HepG2 (cell line): ENCODE results near the gene FIGLA. TPM values are rescaled to one million over a fixed set of nuclear protein-coding genes. Genes with fewer than 3 reads are reported as not detected.

Experiments
- AHR ChIP-seq: IDR thresholded peaks from 2 replicates; pipeline ENCODE4 v1.6.1; 2018; ENCODE audit warnings: missing genetic modification reagents, missing compliant biosample characterization
- FOXJ3 ChIP-seq: sonication (generic); formaldehyde crosslinking; IDR thresholded peaks from 2 replicates; pipeline ENCODE4 v1.4.0; 2020; ENCODE audit warnings: missing genetic modification reagents, mild to moderate bottlenecking, borderline replicate concordance
- GABPB1 ChIP-seq: IDR thresholded peaks from 2 replicates; pipeline ENCODE4 v1.6.1; 2016; ENCODE audit warnings: mild to moderate bottlenecking, missing genetic modification reagents, moderate library complexity, missing compliant biosample characterization
- GTF2F1 ChIP-seq: fragments of 150-350 bp; IDR thresholded peaks from 2 replicates; pipeline ENCODE4 v1.6.1; 2014; ENCODE audit warnings: low read length
- HMG20B ChIP-seq: conservative IDR thresholded peaks from 2 replicates; pipeline ENCODE4 v1.6.1; 2016; ENCODE audit warnings: missing genetic modification reagents, missing compliant biosample characterization
- MIXL1 ChIP-seq: IDR thresholded peaks from 2 replicates; pipeline ENCODE4 v1.6.1; 2016
- ZBTB21 ChIP-seq: sonication (generic); formaldehyde crosslinking; IDR thresholded peaks from 2 replicates; pipeline ENCODE4 v1.4.0; 2020; ENCODE audit warnings: missing genetic modification reagents
- ZFP1 ChIP-seq: IDR thresholded peaks from 2 replicates; pipeline ENCODE4 v1.6.1; 2016
- ZNF546 ChIP-seq: sonication (generic); formaldehyde crosslinking; conservative IDR thresholded peaks from 2 replicates; pipeline ENCODE4 v1.8.1; 2023; ENCODE audit warnings: mild to moderate bottlenecking, missing genetic modification reagents
- polyA plus RNA-seq, 8 experiments: library from polyadenylated mRNA; depleted of rRNA in 3 of 8; stranded (reverse) in 7 of 8; unstranded in 1 of 8; fragments of >200 nt; fragmentation: Illumina TruSeq in 4 of 8; extraction: Trizol in 4 of 8; gene quantifications; 2 replicates each; pipeline versions ENCODE4 v1.2.1 to v1.2.3, GENCODE V29; 2011 to 2016; ENCODE audit warnings: low read depth in 4 of 8, missing spikeins in 1 of 8, mixed read lengths in 1 of 8; ENCODE audit not compliant: insufficient read depth in 1 of 8
- total RNA-seq, 5 experiments: library from RNA; depleted of rRNA; stranded (reverse); fragments of >200 nt; fragmentation: Illumina TruSeq; extraction: Trizol; gene quantifications; 2 replicates each; pipeline ENCODE4 v1.2.3, GENCODE V29; 2016; ENCODE audit warnings: low read depth in 1 of 5
- TF ChIP-seq, protein P1 (sequence below): fragments of 450-650 bp; IDR thresholded peaks from 2 replicates; pipeline ENCODE4 v1.6.1; 2017; ENCODE audit warnings: mild to moderate bottlenecking
- TF ChIP-seq, protein P2 (sequence below): sonication (generic); formaldehyde crosslinking; IDR thresholded peaks from 2 replicates; pipeline ENCODE4 v1.4.0; 2020; ENCODE audit warnings: mild to moderate bottlenecking, missing genetic modification reagents, borderline replicate concordance
- TF ChIP-seq, protein P3 (sequence below): sonication (generic); formaldehyde crosslinking; IDR thresholded peaks from 2 replicates; pipeline ENCODE4 v1.4.0; 2020; ENCODE audit warnings: mild to moderate bottlenecking, missing genetic modification reagents
- TF ChIP-seq, protein P4 (sequence below): IDR thresholded peaks from 2 replicates; pipeline ENCODE4 v1.4.0; 2020; ENCODE audit warnings: mild to moderate bottlenecking, missing genetic modification reagents
- TF ChIP-seq, protein P5 (sequence below): sonication (generic); formaldehyde crosslinking; IDR thresholded peaks from 2 replicates; pipeline ENCODE4 v1.8.1; 2022; ENCODE audit warnings: low read depth, mild to moderate bottlenecking, missing genetic modification reagents
- TF ChIP-seq, protein P6 (sequence below): sonication (generic); formaldehyde crosslinking; IDR thresholded peaks from 2 replicates; pipeline ENCODE4 v1.4.0; 2020; ENCODE audit warnings: missing genetic modification reagents

FIGLA gene
- total and polyA plus RNA-seq, 2 of the 13 experiments (the other 11 are each of a cell fraction or from before 2014, with no cell fraction given): not detected

DNA sequence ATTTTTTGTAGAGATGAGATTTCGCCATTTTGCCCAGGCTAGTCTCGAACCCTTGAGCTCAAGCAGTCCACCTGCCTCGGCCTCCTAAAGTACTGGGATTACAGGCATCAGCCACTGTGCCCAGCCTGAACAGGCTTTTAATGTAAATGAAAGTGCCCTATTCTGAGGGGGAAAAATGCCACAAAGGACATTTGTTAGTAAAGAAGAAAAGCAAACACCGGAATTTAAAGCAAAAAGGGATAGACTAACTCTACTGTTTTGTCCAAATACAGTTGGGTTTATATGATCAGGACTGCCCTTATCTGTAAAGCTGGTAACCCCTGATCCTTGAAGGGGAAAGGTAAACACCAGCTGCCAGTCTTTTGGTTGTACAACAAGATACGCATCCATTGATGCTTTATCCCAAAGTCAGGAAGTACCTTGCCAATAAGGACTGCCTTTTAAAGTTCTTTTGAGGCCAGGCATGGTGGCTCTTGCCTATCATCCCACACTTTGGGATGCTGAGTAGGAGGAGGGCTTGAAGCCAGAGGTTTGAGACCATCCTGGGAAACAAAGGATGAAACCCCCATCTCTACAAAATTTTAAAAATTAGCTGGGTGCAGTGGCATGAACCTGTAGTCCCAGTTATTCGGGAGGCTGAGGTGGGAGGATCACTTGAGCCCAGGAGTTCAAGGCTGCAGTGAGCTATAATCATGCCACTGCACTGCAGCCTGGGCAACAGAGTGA lies 16.8 kb upstream of the FIGLA start (continued):
- TF ChIP-seq, protein P1, sequence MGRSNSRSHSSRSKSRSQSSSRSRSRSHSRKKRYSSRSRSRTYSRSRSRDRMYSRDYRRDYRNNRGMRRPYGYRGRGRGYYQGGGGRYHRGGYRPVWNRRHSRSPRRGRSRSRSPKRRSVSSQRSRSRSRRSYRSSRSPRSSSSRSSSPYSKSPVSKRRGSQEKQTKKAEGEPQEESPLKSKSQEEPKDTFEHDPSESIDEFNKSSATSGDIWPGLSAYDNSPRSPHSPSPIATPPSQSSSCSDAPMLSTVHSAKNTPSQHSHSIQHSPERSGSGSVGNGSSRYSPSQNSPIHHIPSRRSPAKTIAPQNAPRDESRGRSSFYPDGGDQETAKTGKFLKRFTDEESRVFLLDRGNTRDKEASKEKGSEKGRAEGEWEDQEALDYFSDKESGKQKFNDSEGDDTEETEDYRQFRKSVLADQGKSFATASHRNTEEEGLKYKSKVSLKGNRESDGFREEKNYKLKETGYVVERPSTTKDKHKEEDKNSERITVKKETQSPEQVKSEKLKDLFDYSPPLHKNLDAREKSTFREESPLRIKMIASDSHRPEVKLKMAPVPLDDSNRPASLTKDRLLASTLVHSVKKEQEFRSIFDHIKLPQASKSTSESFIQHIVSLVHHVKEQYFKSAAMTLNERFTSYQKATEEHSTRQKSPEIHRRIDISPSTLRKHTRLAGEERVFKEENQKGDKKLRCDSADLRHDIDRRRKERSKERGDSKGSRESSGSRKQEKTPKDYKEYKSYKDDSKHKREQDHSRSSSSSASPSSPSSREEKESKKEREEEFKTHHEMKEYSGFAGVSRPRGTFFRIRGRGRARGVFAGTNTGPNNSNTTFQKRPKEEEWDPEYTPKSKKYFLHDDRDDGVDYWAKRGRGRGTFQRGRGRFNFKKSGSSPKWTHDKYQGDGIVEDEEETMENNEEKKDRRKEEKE: no peak
- peak; percentile 95 for TF ChIP-seq HMG20B (CRISPR knock-in tag)
- TF ChIP-seq ZNF546: no peak
- TF ChIP-seq, protein P2, sequence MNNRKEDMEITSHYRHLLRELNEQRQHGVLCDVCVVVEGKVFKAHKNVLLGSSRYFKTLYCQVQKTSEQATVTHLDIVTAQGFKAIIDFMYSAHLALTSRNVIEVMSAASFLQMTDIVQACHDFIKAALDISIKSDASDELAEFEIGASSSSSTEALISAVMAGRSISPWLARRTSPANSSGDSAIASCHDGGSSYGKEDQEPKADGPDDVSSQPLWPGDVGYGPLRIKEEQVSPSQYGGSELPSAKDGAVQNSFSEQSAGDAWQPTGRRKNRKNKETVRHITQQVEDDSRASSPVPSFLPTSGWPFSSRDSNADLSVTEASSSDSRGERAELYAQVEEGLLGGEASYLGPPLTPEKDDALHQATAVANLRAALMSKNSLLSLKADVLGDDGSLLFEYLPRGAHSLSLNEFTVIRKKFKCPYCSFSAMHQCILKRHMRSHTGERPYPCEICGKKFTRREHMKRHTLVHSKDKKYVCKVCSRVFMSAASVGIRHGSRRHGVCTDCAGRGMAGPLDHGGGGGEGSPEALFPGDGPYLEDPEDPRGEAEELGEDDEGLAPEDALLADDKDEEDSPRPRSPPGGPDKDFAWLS (CRISPR knock-in tag): no peak
- TF ChIP-seq ZFP1 (CRISPR knock-in tag): peak; percentile 75; the same call in 1 of the 2 replicates
- no peak for TF ChIP-seq ZBTB21 (CRISPR knock-in tag)
- TF ChIP-seq MIXL1: peak; percentile 55; the same call in 1 of the 2 replicates
- TF ChIP-seq GABPB1 (CRISPR knock-in tag): no peak; the same call in 1 of the 2 replicates
- TF ChIP-seq, protein P3, sequence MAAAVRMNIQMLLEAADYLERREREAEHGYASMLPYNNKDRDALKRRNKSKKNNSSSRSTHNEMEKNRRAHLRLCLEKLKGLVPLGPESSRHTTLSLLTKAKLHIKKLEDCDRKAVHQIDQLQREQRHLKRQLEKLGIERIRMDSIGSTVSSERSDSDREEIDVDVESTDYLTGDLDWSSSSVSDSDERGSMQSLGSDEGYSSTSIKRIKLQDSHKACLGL (CRISPR knock-in tag): no peak
- TF ChIP-seq, protein P4, sequence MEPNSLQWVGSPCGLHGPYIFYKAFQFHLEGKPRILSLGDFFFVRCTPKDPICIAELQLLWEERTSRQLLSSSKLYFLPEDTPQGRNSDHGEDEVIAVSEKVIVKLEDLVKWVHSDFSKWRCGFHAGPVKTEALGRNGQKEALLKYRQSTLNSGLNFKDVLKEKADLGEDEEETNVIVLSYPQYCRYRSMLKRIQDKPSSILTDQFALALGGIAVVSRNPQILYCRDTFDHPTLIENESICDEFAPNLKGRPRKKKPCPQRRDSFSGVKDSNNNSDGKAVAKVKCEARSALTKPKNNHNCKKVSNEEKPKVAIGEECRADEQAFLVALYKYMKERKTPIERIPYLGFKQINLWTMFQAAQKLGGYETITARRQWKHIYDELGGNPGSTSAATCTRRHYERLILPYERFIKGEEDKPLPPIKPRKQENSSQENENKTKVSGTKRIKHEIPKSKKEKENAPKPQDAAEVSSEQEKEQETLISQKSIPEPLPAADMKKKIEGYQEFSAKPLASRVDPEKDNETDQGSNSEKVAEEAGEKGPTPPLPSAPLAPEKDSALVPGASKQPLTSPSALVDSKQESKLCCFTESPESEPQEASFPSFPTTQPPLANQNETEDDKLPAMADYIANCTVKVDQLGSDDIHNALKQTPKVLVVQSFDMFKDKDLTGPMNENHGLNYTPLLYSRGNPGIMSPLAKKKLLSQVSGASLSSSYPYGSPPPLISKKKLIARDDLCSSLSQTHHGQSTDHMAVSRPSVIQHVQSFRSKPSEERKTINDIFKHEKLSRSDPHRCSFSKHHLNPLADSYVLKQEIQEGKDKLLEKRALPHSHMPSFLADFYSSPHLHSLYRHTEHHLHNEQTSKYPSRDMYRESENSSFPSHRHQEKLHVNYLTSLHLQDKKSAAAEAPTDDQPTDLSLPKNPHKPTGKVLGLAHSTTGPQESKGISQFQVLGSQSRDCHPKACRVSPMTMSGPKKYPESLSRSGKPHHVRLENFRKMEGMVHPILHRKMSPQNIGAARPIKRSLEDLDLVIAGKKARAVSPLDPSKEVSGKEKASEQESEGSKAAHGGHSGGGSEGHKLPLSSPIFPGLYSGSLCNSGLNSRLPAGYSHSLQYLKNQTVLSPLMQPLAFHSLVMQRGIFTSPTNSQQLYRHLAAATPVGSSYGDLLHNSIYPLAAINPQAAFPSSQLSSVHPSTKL: peak; percentile 97
- TF ChIP-seq, protein P5, sequence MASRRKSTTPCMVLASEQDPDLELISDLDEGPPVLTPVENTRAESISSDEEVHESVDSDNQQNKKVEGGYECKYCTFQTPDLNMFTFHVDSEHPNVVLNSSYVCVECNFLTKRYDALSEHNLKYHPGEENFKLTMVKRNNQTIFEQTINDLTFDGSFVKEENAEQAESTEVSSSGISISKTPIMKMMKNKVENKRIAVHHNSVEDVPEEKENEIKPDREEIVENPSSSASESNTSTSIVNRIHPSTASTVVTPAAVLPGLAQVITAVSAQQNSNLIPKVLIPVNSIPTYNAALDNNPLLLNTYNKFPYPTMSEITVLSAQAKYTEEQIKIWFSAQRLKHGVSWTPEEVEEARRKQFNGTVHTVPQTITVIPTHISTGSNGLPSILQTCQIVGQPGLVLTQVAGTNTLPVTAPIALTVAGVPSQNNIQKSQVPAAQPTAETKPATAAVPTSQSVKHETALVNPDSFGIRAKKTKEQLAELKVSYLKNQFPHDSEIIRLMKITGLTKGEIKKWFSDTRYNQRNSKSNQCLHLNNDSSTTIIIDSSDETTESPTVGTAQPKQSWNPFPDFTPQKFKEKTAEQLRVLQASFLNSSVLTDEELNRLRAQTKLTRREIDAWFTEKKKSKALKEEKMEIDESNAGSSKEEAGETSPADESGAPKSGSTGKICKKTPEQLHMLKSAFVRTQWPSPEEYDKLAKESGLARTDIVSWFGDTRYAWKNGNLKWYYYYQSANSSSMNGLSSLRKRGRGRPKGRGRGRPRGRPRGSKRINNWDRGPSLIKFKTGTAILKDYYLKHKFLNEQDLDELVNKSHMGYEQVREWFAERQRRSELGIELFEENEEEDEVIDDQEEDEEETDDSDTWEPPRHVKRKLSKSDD (CRISPR knock-in tag): no peak
- no peak; the same call in 1 of the 2 replicates for TF ChIP-seq AHR (CRISPR knock-in tag)
- peak; percentile 99 for TF ChIP-seq FOXJ3 (CRISPR knock-in tag)
- TF ChIP-seq GTF2F1: no peak
- TF ChIP-seq, protein P6, sequence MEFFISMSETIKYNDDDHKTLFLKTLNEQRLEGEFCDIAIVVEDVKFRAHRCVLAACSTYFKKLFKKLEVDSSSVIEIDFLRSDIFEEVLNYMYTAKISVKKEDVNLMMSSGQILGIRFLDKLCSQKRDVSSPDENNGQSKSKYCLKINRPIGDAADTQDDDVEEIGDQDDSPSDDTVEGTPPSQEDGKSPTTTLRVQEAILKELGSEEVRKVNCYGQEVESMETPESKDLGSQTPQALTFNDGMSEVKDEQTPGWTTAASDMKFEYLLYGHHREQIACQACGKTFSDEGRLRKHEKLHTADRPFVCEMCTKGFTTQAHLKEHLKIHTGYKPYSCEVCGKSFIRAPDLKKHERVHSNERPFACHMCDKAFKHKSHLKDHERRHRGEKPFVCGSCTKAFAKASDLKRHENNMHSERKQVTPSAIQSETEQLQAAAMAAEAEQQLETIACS (CRISPR knock-in tag): no peak
